Measurements from ENCODE around the gene ACTL8.

ACTL8 gene

GRCh38 chr1:17875171-17875881 lies 120.2 kb downstream of the ACTL8 start:
- no peak for TF ChIP-seq TAF1 (IDR thresholded peaks at IDR 0.05; ENCODE audit: borderline replicate concordance, low read depth, low read length)
- FAIRE-seq (no peak), DNase-seq (ENCODE audit: insufficient read length) (no peak)

GRCh38 chr1:17875882-17876280 lies 120.7 kb downstream of the ACTL8 start:
- FAIRE-seq (no peak), DNase-seq (ENCODE audit: insufficient read length) (no peak)
- TF ChIP-seq POLR2AphosphoS5 (IDR thresholded peaks at IDR 0.05; ENCODE audit: low read depth, low read length) (no peak), POLR2A (IDR thresholded peaks at IDR 0.05; ENCODE audit: low read depth, low read length) (no peak), TAF1 (IDR thresholded peaks at IDR 0.05; ENCODE audit: borderline replicate concordance, low read depth, low read length) (no peak)
